Testis (tissue), 2 donors: Measurements from ENCODE around the gene NFE2L3.

Source experiments
- POLR2A ChIP-seq: fragments of 450-650 bp; IDR thresholded peaks from one replicate; pipeline ENCODE4 v1.6.1; 2017; ENCODE audit warnings: antibody characterized with exemption, mild to moderate bottlenecking, moderate library complexity
- TF ChIP-seq, protein P1 (sequence below), 3 experiments: fragments of 450-650 bp in 2 of 3; fragments of 200-600 bp in 1 of 3; sonication (generic) in 1 of 3; IDR thresholded peaks; one replicate each; pipeline ENCODE4 v1.5.1; 2016 to 2019; ENCODE audit warnings: antibody characterized with exemption in 3 of 3, mild to moderate bottlenecking in 2 of 3, moderate library complexity in 1 of 3

DNA sequence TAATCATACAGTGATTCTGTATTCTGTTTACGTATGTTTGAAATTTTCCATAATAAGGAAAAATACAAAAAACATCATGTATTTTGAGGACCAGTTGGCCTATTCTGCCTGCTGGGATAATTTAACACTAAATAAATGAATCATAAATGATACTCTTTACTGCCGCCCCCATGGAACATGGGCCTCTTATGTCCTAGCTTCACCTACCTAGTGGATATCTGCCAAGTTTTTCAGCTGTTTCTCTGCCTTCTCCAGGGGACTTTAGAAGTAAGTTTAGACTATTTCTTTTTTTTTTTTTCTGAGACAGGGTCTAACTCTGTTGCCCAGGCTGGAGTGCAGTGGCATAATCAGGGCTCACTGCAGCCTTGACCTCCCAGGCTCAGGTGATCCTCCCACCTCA, 10.4 kb downstream of the NFE2L3 start:
- TF ChIP-seq, protein P1, sequence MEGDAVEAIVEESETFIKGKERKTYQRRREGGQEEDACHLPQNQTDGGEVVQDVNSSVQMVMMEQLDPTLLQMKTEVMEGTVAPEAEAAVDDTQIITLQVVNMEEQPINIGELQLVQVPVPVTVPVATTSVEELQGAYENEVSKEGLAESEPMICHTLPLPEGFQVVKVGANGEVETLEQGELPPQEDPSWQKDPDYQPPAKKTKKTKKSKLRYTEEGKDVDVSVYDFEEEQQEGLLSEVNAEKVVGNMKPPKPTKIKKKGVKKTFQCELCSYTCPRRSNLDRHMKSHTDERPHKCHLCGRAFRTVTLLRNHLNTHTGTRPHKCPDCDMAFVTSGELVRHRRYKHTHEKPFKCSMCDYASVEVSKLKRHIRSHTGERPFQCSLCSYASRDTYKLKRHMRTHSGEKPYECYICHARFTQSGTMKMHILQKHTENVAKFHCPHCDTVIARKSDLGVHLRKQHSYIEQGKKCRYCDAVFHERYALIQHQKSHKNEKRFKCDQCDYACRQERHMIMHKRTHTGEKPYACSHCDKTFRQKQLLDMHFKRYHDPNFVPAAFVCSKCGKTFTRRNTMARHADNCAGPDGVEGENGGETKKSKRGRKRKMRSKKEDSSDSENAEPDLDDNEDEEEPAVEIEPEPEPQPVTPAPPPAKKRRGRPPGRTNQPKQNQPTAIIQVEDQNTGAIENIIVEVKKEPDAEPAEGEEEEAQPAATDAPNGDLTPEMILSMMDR (IDR thresholded peaks at IDR 0.05) = no peak
- no peak for TF ChIP-seq POLR2A
